GM21737 (cell line): ENCODE data around the gene ARHGEF26.
A peak's percentile ranks its signal among the peaks of the same experiment; 100 is the strongest.
"Not testable (repeated sequence)": the region's sequence is repeated elsewhere in the genome, so short reads cannot be mapped to it uniquely, and the experiment has no call there.

Experiments used
- ATAC-seq: cut with Tn5 transposase; IDR thresholded peaks from one replicate; pipeline ENCODE4 v1.9.1; 2021; ENCODE audit warnings: mild to moderate bottlenecking, moderate library complexity; ENCODE audit not compliant: unreplicated experiment

Gene ARHGEF26

DNA sequence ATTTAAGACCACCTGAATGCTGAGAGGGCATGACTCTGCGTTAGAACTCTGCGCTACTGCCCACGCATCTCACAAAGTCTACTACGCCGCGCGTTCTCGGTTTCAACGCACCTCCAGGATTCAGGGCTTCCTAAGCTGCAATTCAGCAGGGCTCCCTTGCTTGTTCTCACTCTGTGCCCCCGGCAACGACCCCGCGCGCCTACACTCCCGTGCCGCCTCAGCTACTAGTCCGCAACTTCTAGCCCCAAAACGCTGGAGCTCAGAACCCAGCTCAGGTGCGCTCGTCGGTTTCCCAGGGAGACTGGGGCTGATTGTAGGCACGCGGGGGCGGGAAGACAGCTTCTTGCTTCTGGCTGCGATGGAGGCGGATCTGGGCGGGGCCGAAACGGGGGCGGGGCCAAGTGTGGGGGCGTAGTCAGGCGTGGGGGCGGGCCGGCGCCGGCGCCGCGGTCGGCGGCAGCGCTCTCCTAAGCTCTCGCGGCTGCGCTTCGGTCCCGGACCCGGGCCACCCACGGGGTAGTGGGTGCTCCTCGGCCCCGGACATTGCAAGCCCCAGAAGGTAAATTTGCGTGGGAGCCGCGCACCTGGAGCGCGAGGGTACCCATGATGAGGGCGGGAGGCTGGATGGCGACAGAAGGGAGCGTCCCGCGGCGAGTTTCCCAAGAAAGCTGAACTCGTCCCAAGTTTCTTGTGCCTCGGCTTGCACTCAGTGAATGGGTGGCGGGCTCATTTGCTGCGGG lies at the start of gene ARHGEF26:
Gene ARHGEF26 (plus strand): TSS at position 430 of the 740 bp plus-strand sequence. CDS start 603 bp downstream, outside the sequence.
- ATAC-seq: peak; percentile 57

- no peak for ATAC-seq
Observed at GRCh38 chr3:154074966-154075365, 46.2 kb upstream of the ARHGEF26 start.

GRCh38 chr3:154078672-154079071 lies 42.5 kb upstream of the ARHGEF26 start:
- ATAC-seq: no peak

GRCh38 chr3:154081305-154081704 lies 39.9 kb upstream of the ARHGEF26 start:
- no peak for ATAC-seq

- ATAC-seq: no peak
Observed at GRCh38 chr3:154085071-154085470, 36.1 kb upstream of the ARHGEF26 start.

- ATAC-seq: no peak
Observed at GRCh38 chr3:154085799-154086198, 35.4 kb upstream of the ARHGEF26 start.

- no peak for ATAC-seq
Observed at GRCh38 chr3:154086286-154086685, 34.9 kb upstream of the ARHGEF26 start.

- ATAC-seq: not testable (repeated sequence)
Observed at GRCh38 chr3:154087756-154088480, 33.3 kb upstream of the ARHGEF26 start.

- ATAC-seq: no peak
Observed at GRCh38 chr3:154089421-154090420, 31.5 kb upstream of the ARHGEF26 start.

GRCh38 chr3:154094051-154094450 lies 27.1 kb upstream of the ARHGEF26 start:
- ATAC-seq: no peak

- ATAC-seq: no peak
Observed at GRCh38 chr3:154095832-154096421, 25.3 kb upstream of the ARHGEF26 start.

- no peak for ATAC-seq
Observed at GRCh38 chr3:154098376-154098775, 22.8 kb upstream of the ARHGEF26 start.

- no peak for ATAC-seq
Observed at GRCh38 chr3:154100556-154100955, 20.6 kb upstream of the ARHGEF26 start.

- no peak for ATAC-seq
Observed at GRCh38 chr3:154101250-154101649, 19.9 kb upstream of the ARHGEF26 start.

- ATAC-seq: no peak
Observed at GRCh38 chr3:154102225-154102624, 19.0 kb upstream of the ARHGEF26 start.

DNA sequence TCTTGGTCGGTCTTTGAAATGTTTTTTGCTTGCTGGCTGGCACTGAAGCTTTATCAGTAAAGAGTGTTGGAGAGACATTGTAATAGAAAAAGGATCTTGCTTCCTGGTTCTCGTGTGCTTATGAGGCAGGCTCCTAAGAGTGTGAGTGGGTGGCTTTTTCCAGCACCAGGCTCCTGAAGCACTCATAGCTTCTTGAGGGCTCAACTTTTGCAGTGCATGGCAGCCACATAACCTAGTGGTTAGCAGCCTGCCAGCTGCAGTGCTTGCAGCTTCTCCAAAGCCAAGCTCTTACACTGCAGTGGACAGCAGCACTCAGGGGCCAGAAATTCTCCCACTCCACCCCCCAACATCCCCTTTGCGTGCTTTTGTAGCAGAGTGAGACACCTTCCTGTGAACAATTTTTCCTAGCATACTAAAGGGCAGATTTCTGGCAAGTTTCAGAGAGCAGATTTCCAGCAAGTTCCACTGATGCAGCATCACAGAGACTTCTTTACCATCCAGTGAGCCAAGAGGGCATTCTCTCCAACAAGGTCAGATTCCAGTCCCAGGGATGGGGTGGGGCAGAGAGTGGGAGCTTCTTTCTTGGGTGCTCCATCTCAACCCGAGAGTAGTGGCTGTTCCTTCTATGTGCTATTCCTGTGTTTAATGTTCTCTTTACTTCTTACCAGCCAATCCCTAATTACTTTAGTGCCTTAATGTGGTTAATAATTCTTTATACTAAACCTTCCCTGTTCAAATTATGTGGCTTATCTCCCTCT lies 15.8 kb upstream of the ARHGEF26 start:
- ATAC-seq: no peak

DNA sequence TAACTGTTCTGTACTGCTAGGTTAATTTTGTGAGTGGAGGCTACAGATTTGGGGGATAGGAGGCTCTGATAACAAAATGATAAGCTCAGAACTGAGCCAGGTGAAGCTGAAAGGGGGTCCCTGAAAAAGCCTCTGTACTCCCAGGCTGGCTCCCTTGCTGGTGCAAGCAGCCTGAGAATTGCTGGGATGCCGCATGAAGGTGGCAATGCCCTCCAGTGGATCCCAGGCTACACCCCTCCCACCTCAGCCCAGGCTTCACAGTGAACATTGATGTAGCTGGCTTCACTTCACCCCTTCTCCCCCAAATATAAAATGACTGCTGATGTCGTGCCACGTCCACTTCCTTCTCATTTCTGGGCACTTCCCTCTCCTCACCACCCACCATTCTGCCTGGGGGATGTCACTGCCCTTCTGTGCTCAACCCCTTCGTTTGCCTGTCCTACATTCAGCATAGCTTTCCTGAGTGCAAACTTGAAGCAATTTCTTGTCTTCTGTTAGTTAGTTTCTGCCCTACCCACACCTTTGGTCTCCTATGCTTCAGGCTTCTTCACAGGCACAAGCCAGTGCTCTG lies 9.7 kb upstream of the ARHGEF26 start:
- ATAC-seq: no peak

- no peak for ATAC-seq
Observed at GRCh38 chr3:154112146-154112852, 8.9 kb upstream of the ARHGEF26 start.

DNA sequence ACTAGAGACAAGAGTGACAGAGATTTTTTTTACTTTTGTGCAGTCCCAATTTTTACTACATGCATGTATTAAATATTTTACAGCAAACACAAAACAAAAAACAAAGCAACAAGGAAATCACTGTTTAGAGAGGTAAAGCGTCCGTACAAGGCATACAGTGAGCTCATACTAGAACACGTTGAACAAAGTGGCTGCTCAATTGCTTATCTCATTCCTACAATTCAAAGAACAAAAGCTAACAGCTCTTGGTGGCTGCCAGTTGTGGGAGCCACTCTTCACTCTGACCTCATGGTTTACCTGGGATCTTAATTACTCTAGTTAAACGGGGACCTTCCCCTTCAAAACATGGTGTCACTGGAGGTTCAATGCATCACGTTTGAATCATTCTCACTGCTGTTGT lies 7.6 kb upstream of the ARHGEF26 start:
- ATAC-seq: no peak
